Fibroblast of lung (primary cell): Measurements from ENCODE around the gene CLIP2. TPM values are rescaled to one million over a fixed set of nuclear protein-coding genes. Genes with fewer than 3 reads are reported as not detected.

Experiments
- DNase-seq, 2 donors: peaks; one replicate each; pipeline versions ENCODE4 v3.0.0 to v3.0.0-alpha.2; 2010; ENCODE audit warnings: low read depth in 2 of 2
- H2AFZ ChIP-seq: 2 replicates; pipeline ENCODE4 v1.5.1; 2012; ENCODE audit warnings: low read length, control low read depth, inconsistent platforms
- H3K27ac ChIP-seq: 2 replicates; pipeline ENCODE4 v1.5.1; 2011; ENCODE audit warnings: low read length, control low read depth; ENCODE audit not compliant: insufficient read depth
- H3K27me3 ChIP-seq: 2 replicates; pipeline ENCODE4 v1.5.1; 2011; ENCODE audit warnings: mild to moderate bottlenecking, low read length; ENCODE audit not compliant: control insufficient read depth, insufficient read depth
- H3K36me3 ChIP-seq: 2 replicates; pipeline ENCODE4 v1.5.1; 2011; ENCODE audit warnings: low read length; ENCODE audit not compliant: control insufficient read depth, insufficient read depth
- H3K4me1 ChIP-seq: 2 replicates; pipeline ENCODE4 v1.5.1; 2011; ENCODE audit warnings: low read length; ENCODE audit not compliant: control insufficient read depth, insufficient read depth; ENCODE audit errors: extremely low read depth
- H3K4me2 ChIP-seq: 2 replicates; pipeline ENCODE4 v1.5.1; 2011; ENCODE audit warnings: low read length, control low read depth; ENCODE audit not compliant: insufficient read depth; ENCODE audit errors: extremely low read depth
- H3K4me3 ChIP-seq, 4 experiments: fragments of 200-600 bp in 1 of 4; sonication (generic) in 1 of 4; replicated peaks in 1 of 4; 2 replicates each; pipeline ENCODE4 v1.5.1; 2011 to 2016; ENCODE audit warnings: low read length in 4 of 4, low read depth in 3 of 4, mild to moderate bottlenecking in 3 of 4, control low read depth in 2 of 4, inconsistent platforms in 1 of 4, mixed read lengths in 1 of 4; ENCODE audit not compliant: insufficient read depth in 1 of 4; ENCODE audit errors: control extremely low read depth in 1 of 4
- H3K79me2 ChIP-seq: 2 replicates; pipeline ENCODE4 v1.5.1; 2012; ENCODE audit warnings: mild to moderate bottlenecking, low read length, inconsistent platforms; ENCODE audit not compliant: control insufficient read depth, insufficient read depth
- H3K9ac ChIP-seq: 2 replicates; pipeline ENCODE4 v1.5.1; 2011; ENCODE audit warnings: mild to moderate bottlenecking, low read length, control low read depth; ENCODE audit not compliant: insufficient read depth
- H3K9me3 ChIP-seq: 2 replicates; pipeline ENCODE4 v1.5.1; 2012; ENCODE audit warnings: low read depth, low read length; ENCODE audit not compliant: control insufficient read depth, insufficient read depth
- H4K20me1 ChIP-seq: 2 replicates; pipeline ENCODE4 v1.5.1; 2011; ENCODE audit warnings: low read length; ENCODE audit not compliant: control insufficient read depth, insufficient read depth; ENCODE audit errors: extremely low read depth
- EZH2 ChIP-seq: IDR thresholded peaks from 2 replicates; pipeline ENCODE4 v1.5.1; 2012; ENCODE audit warnings: low read length, control low read depth, mild to moderate bottlenecking; ENCODE audit errors: missing control alignments
- polyA plus RNA-seq, 2 donors: library from polyadenylated mRNA; depleted of rRNA in 1 of 2; stranded (reverse) in 1 of 2; unstranded in 1 of 2; fragments of >200 nt; gene quantifications; 2 replicates each; pipeline ENCODE4 v1.2.1, GENCODE V29; 2011 to 2012; ENCODE audit warnings: missing spikeins in 1 of 2
- total RNA-seq: library from RNA; depleted of rRNA; stranded (reverse); fragments of >200 nt; gene quantifications from 2 replicates; pipeline ENCODE4 v1.2.1, GENCODE V29; 2014
- TF ChIP-seq, protein P1 (sequence below), 2 donors: IDR thresholded peaks in 1 of 2; conservative IDR thresholded peaks in 1 of 2; 1 replicate in 1 of 2; 2 replicates in 1 of 2; pipeline ENCODE4 v1.5.1; 2011 to 2012; ENCODE audit warnings: low read length in 2 of 2, control low read depth in 1 of 2, inconsistent platforms in 1 of 2, low read depth in 1 of 2, mild to moderate bottlenecking in 1 of 2

CLIP2 gene
- total and polyA plus RNA-seq, 2 donors (not counting 1 experiment from before 2014, with no cell fraction given) = 13.1 to 77.8 TPM

GRCh38 chr7:74306004-74306729 lies 17.0 kb downstream of the CLIP2 start:
- TF ChIP-seq EZH2 = no peak
- TF ChIP-seq, protein P1, sequence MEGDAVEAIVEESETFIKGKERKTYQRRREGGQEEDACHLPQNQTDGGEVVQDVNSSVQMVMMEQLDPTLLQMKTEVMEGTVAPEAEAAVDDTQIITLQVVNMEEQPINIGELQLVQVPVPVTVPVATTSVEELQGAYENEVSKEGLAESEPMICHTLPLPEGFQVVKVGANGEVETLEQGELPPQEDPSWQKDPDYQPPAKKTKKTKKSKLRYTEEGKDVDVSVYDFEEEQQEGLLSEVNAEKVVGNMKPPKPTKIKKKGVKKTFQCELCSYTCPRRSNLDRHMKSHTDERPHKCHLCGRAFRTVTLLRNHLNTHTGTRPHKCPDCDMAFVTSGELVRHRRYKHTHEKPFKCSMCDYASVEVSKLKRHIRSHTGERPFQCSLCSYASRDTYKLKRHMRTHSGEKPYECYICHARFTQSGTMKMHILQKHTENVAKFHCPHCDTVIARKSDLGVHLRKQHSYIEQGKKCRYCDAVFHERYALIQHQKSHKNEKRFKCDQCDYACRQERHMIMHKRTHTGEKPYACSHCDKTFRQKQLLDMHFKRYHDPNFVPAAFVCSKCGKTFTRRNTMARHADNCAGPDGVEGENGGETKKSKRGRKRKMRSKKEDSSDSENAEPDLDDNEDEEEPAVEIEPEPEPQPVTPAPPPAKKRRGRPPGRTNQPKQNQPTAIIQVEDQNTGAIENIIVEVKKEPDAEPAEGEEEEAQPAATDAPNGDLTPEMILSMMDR (conservative IDR thresholded peaks at IDR 0.05 in 1 of 2, IDR thresholded peaks at IDR 0.05 in 1 of 2; ENCODE audit: low read depth in 1 of 2, low read length in 2 of 2) = no peak
- Histone ChIP-seq H2AFZ (no peak overlapping the region), H3K9me3 (no peaks in the 10 kb centered on the region), H3K27ac (no peak overlapping the region), H3K4me2 (peak overlapping the region; percentile 44), H4K20me1 (no peaks in the 10 kb centered on the region), H3K79me2 (peaks cover 32% of the 10 kb centered on the region), H3K27me3 (no peaks in the 10 kb centered on the region), H3K4me1 (peaks cover 16% of the 10 kb centered on the region), H3K9ac (no peak overlapping the region), H3K4me3 (no peak overlapping the region), H3K36me3 (no peaks in the 10 kb centered on the region)
- DNase-seq = no peak

GRCh38 chr7:74306730-74307469 lies 17.7 kb downstream of the CLIP2 start:
- TF ChIP-seq EZH2 = no peak
- TF ChIP-seq, protein P1 (conservative IDR thresholded peaks at IDR 0.05 in 1 of 2, IDR thresholded peaks at IDR 0.05 in 1 of 2; ENCODE audit: low read depth in 1 of 2, low read length in 2 of 2) = no peak
- H3K79me2 ChIP-seq = peaks cover 31% of the 10 kb centered on the region
- H2AFZ ChIP-seq = no peak overlapping the region
- H3K27me3 ChIP-seq = no peaks in the 10 kb centered on the region
- no peaks in the 10 kb centered on the region for H4K20me1 ChIP-seq
- DNase-seq = peak; percentile 64 to 84
- H3K9ac ChIP-seq = no peak overlapping the region
- no peaks in the 10 kb centered on the region for H3K9me3 ChIP-seq
- H3K4me1 ChIP-seq = peaks cover 16% of the 10 kb centered on the region
- peak overlapping the region; percentile 13 for H3K27ac ChIP-seq
- H3K4me2 ChIP-seq = peak overlapping the region; percentile 51
- H3K4me3 ChIP-seq = peak overlapping the region in 2 of 4 experiments; percentile 2 to 14
- H3K36me3 ChIP-seq = no peaks in the 10 kb centered on the region

DNA sequence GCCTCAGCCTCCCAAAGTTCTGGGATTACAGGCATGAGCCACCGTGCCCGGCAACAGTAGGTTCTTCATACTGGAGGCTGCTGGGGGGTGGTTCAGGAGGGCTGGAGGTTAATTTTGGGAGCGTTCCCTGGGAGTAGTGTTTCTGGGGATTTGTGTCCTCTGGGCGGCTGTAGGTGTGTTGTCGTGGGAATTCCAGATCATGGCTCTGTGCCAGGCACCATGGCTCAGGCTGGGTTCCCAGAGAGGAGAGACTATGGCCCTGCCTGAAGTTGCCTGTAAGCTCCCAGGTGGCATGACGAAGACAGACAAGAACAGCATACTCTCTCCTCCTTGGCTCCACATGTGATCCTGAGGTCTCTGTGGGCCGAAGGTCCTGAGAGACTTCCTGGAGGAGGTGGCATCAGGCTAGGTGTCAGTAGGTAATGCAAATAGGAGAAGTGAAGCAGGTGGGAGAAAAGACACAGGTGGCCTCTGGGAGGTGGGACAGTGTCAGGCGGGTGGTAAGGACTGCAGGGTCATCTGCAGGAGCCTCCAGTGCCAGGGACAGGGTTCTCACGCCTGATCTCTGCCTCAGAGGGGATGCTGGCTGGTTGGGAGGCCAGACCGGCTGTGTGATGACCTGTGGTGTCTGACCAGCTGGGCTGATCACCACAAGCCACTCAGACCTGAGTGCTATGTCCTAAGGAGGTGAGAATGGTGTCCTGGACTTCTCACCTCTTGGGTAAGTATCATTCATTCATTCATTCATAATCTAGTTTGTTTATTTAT lies 18.7 kb downstream of the CLIP2 start:
- Histone ChIP-seq H4K20me1 (no peaks in the 10 kb centered on the region), H3K27ac (no peak overlapping the region), H3K9ac (no peak overlapping the region), H3K4me3 (no peak overlapping the region), H3K4me1 (peaks cover 11% of the 10 kb centered on the region), H2AFZ (no peak overlapping the region), H3K79me2 (peaks cover 26% of the 10 kb centered on the region), H3K36me3 (no peaks in the 10 kb centered on the region), H3K4me2 (no peak overlapping the region), H3K27me3 (no peaks in the 10 kb centered on the region), H3K9me3 (no peaks in the 10 kb centered on the region)
- TF ChIP-seq, protein P1 (conservative IDR thresholded peaks at IDR 0.05 in 1 of 2, IDR thresholded peaks at IDR 0.05 in 1 of 2; ENCODE audit: low read depth in 1 of 2, low read length in 2 of 2) = no peak
- no peak for TF ChIP-seq EZH2
- peak in 1 of 2 donors; percentile 12 for DNase-seq
